Lower leg skin (tissue), 3 donors: ENCODE measurements around the gene HSF4.

Experiments
- POLR2A ChIP-seq, 2 donors: fragments of 450-650 bp; IDR thresholded peaks; one replicate each; pipeline ENCODE4 v1.6.1; 2016 to 2017; ENCODE audit warnings: antibody characterized with exemption in 2 of 2, mild to moderate bottlenecking in 1 of 2, moderate library complexity in 1 of 2
- TF ChIP-seq, protein P1 (sequence below), 3 donors: fragments of 450-650 bp; IDR thresholded peaks; one replicate each; pipeline ENCODE4 v1.5.1; 2016; ENCODE audit warnings: antibody characterized with exemption in 3 of 3, mild to moderate bottlenecking in 3 of 3, moderate library complexity in 2 of 3

DNA sequence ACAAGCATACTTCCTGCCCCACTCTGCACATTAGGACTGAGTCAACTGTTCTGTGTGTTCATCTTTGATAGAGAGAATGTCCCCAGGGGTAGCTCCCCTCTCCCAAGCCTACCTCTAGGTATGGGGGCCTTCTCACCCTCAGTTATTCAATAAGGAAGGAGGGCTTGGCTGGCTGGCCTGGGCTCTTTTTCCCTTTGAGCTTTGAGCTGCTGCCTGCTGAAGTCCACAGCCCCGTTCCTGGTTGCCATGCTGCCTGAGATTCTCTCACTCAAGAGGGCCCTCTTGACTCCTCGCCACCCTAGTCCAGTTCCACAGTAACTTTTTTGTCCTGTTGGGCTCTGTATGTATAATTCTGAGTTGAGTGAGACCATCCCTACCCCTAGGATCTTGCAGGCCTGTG lies 18.8 kb upstream of the HSF4 start:
- TF ChIP-seq, protein P1, sequence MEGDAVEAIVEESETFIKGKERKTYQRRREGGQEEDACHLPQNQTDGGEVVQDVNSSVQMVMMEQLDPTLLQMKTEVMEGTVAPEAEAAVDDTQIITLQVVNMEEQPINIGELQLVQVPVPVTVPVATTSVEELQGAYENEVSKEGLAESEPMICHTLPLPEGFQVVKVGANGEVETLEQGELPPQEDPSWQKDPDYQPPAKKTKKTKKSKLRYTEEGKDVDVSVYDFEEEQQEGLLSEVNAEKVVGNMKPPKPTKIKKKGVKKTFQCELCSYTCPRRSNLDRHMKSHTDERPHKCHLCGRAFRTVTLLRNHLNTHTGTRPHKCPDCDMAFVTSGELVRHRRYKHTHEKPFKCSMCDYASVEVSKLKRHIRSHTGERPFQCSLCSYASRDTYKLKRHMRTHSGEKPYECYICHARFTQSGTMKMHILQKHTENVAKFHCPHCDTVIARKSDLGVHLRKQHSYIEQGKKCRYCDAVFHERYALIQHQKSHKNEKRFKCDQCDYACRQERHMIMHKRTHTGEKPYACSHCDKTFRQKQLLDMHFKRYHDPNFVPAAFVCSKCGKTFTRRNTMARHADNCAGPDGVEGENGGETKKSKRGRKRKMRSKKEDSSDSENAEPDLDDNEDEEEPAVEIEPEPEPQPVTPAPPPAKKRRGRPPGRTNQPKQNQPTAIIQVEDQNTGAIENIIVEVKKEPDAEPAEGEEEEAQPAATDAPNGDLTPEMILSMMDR (IDR thresholded peaks at IDR 0.05), result no peak
- TF ChIP-seq POLR2A (IDR thresholded peaks at IDR 0.05), result no peak
